HG03060 (cell line): Measurements from ENCODE around the gene CARD10.

ENCODE experiments used
- ATAC-seq: cut with Tn5 transposase; IDR thresholded peaks from one replicate; pipeline ENCODE4 v1.9.1; 2021; ENCODE audit warnings: low read depth, moderate number of reproducible peaks; ENCODE audit not compliant: unreplicated experiment

The CARD10 gene

DNA sequence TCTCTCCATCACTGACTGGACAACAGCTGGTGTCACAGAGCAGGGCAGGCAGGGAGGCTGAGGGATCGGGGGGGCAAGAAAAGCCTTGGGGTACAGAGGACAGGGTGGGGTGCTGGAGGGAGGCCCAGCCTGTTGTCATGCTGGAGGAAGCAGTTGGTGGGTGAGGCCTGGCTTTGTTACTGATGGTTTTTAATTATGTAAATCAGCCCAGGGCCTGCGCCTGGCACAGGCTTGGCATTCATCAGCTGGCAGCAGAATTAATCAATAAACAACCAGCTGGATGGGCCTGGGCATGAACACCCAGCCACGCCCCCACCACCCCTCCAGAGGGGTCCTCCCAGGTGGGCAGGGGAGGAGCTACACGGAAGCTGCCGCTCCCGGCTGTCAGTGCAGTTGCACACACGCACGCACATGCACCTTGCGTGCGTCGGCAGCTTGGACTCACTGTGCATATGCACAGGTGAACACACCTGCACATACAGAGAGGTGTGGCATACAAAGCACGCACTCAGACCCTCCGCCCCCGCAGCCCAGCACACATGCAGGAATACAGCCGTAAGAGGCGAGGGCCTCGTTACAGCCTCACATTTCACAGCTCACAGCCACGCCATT lies 70.6 kb downstream of the CARD10 start:
- ATAC-seq = no peak

DNA sequence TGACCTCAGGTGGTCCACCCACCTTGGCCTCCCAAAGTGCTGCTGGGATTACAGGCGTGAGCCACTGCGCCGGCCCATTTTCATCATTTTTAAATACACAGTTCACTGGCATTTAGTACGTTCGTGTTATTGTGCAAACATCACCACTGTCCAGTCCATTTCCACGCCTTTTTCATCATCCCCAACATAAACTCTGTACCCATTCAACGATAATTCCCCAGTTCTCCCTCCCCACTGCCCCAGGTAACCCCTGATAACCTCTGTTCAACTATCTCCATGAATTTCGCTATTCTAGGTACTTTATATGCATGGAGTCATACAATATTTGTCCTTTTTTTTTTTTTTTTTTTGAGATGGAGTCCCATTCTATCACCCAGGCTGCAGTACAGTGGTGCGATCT lies 73.7 kb downstream of the CARD10 start:
- no peak for ATAC-seq

DNA sequence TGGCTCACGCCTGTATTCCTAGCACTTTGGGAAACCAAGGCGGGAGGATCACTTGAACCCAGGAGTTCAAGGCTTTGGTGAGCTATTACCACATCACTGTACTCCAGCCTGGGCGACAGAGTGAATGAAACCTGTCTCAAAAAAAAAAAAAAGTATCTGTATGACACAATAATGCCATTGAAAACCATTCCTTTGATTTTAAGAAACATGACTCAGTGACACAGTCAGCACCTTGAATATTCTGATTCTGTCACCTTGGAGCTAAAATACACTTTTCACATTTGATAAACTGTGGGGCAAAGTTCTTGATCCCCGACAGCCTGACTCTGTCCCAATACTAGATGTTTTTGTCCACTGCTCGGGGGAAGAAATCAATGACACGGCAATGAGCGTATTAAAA lies 75.2 kb downstream of the CARD10 start:
- ATAC-seq = no peak

DNA sequence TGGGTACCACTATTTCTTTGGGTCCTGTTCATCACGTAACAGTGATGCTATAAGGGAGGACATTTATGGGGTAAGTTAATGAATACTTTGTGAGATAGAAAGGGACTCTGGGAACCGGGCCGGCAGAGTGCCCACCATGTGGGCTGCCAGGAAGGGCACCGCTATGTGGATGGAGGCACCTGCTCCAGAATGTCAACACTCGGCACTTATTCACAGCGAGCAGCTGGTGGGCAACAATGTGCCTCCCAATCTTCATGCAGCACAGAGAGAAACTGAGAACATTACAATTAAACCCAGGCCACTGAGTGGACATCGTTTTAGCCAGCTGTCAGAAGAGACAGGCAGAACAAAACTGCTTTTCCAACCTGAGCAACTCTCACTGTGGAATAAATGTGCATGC lies 76.1 kb downstream of the CARD10 start:
- ATAC-seq = no peak

DNA sequence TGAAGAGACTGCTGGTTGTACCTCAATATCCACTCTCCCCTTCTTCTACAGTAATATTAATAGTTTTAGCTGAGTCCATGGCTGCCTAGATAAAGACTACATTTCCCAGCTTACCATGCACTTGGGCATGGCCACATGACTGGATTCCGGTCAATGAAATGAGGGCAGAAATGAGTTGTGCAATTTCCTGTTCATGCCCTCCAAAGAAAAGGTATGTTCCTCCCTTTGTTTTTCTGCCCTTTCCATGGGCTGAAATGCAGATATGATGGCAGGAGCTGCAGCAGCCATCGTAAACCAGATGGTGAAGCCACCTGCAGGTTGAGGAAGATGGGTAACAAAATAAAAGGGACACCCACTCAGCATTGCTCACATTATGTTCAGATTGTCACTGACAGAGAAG lies 76.7 kb downstream of the CARD10 start:
- ATAC-seq = no peak

DNA sequence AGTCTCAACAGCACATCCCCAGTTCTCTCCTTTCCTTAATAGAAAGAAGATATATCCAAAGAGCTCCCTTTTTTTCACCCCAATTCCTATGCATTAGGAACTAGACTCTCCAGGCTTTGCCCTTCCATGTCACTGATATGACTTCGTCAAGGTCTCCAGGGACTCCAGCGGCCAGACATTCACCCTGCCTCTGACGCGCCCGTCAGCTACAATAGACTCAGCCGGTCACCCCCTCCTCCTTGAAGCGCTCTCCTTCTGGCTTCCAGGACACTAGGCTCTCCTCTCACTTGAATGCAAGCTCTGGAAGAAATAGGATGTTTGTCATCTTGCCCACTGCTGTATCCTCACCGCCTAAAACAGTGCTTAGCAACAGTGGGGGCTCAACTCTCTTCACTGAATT lies 77.1 kb downstream of the CARD10 start:
- ATAC-seq = no peak

DNA sequence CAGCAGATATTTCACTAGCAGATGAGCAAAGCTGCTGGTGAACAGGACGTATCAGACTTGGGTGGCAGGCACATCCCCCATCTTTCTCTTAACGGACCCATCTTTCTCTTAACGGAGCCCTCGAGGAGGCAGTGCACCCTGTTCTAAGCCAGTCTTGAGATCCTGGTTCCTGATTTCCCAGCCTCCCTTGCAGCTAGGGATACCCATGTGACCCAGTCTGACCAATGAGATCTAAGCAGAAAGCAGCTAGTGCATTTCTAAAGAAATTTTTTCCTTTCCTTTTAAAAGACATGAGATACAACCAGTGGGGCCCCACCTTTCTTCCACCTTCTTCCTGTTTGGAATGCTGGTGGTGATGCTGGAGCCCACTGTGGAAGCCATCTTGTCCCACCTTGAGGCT lies 78.3 kb downstream of the CARD10 start:
- no peak for ATAC-seq
